Measurements from ENCODE around the gene MC1R.
"Not testable (repeated sequence)": the region's sequence is repeated elsewhere in the genome, so short reads cannot be mapped to it uniquely, and the experiment has no call there.

MC1R gene

GRCh38 chr16:89931964-89932363 is 13.3 kb downstream of the MC1R start:
- in situ Hi-C loops (cut with HindIII; ENCODE audit: low sequenced_read_pairs), result no loop called here

GRCh38 chr16:89934019-89934418 is 15.4 kb downstream of the MC1R start:
- in situ Hi-C loops (cut with HindIII; ENCODE audit: low sequenced_read_pairs), result not testable (repeated sequence)

- in situ Hi-C loops (cut with HindIII; ENCODE audit: low sequenced_read_pairs), result no loop called here
These were observed 16.2 kb downstream of the MC1R start for GRCh38 chr16:89934611-89935553.

GRCh38 chr16:89935620-89936019 is 17.0 kb downstream of the MC1R start:
- in situ Hi-C loops (cut with HindIII; ENCODE audit: low sequenced_read_pairs), result not testable (repeated sequence)

- in situ Hi-C loops (cut with HindIII; ENCODE audit: low sequenced_read_pairs), result no loop called here
These were observed 17.4 kb downstream of the MC1R start for GRCh38 chr16:89936034-89936433.

- in situ Hi-C loops (cut with HindIII; ENCODE audit: low sequenced_read_pairs), result no loop called here
These were observed 17.8 kb downstream of the MC1R start for GRCh38 chr16:89936508-89936907.

- in situ Hi-C loops (cut with HindIII; ENCODE audit: low sequenced_read_pairs), result no loop called here
These were observed 18.3 kb downstream of the MC1R start for GRCh38 chr16:89936981-89937380.

GRCh38 chr16:89938175-89938885 is 19.7 kb downstream of the MC1R start:
- in situ Hi-C loops (cut with HindIII; ENCODE audit: low sequenced_read_pairs), result no loop called here

GRCh38 chr16:89944773-89945172 is 26.1 kb downstream of the MC1R start:
- in situ Hi-C loops (cut with HindIII; ENCODE audit: low sequenced_read_pairs), result no loop called here

- in situ Hi-C loops (cut with HindIII; ENCODE audit: low sequenced_read_pairs), result no loop called here
These were observed 27.0 kb downstream of the MC1R start for GRCh38 chr16:89945654-89946053.

- in situ Hi-C loops (cut with HindIII; ENCODE audit: low sequenced_read_pairs), result no loop called here
These were observed 27.9 kb downstream of the MC1R start for GRCh38 chr16:89946515-89946914.

GRCh38 chr16:89949121-89949742 is 30.6 kb downstream of the MC1R start:
- in situ Hi-C loops (cut with HindIII; ENCODE audit: low sequenced_read_pairs), result no loop called here

- in situ Hi-C loops (cut with HindIII; ENCODE audit: low sequenced_read_pairs), result no loop called here
These were observed 31.1 kb downstream of the MC1R start for GRCh38 chr16:89949756-89950155.

GRCh38 chr16:89951509-89951908 is 32.8 kb downstream of the MC1R start:
- in situ Hi-C loops (cut with HindIII; ENCODE audit: low sequenced_read_pairs), result no loop called here

- in situ Hi-C loops (cut with HindIII; ENCODE audit: low sequenced_read_pairs), result no loop called here
These were observed 33.4 kb downstream of the MC1R start for GRCh38 chr16:89952049-89952448.

- in situ Hi-C loops (cut with HindIII; ENCODE audit: low sequenced_read_pairs), result no loop called here
These were observed 33.9 kb downstream of the MC1R start for GRCh38 chr16:89952551-89952950.

- in situ Hi-C loops (cut with HindIII; ENCODE audit: low sequenced_read_pairs), result no loop called here
These were observed 35.2 kb downstream of the MC1R start for GRCh38 chr16:89953671-89954406.

- in situ Hi-C loops (cut with HindIII; ENCODE audit: low sequenced_read_pairs), result no loop called here
These were observed 35.8 kb downstream of the MC1R start for GRCh38 chr16:89954462-89954861.

GRCh38 chr16:89955001-89955685 is 36.5 kb downstream of the MC1R start:
- in situ Hi-C loops (cut with HindIII; ENCODE audit: low sequenced_read_pairs), result no loop called here

- in situ Hi-C loops (cut with HindIII; ENCODE audit: low sequenced_read_pairs), result no loop called here
These were observed 38.0 kb downstream of the MC1R start for GRCh38 chr16:89956505-89957215.

Data from endothelial cell of hepatic sinusoid (primary cell).